Stimulated activated naive CD4-positive, alpha-beta T cell (primary cell): Measurements from ENCODE around the gene BPIFB1.

Source experiments
- DNase-seq, 6 experiments: peaks; one replicate each; lab custom pipeline; 2025; lab: John Stamatoyannopoulos, UW

The BPIFB1 gene

GRCh38 chr20:33328157-33329137, 45.4 kb downstream of the BPIFB1 start:
- DNase-seq, result no peak

GRCh38 chr20:33332905-33333456, 50.0 kb downstream of the BPIFB1 start:
- DNase-seq, result no peak

GRCh38 chr20:33333616-33334015, 50.6 kb downstream of the BPIFB1 start:
- DNase-seq, result no peak

- DNase-seq, result no peak
These were observed 51.1 kb downstream of the BPIFB1 start for GRCh38 chr20:33334111-33334510.

GRCh38 chr20:33336375-33336774, 53.4 kb downstream of the BPIFB1 start:
- DNase-seq, result no peak

- DNase-seq, result no peak
These were observed 54.1 kb downstream of the BPIFB1 start for GRCh38 chr20:33337119-33337518.

GRCh38 chr20:33337531-33338165, 54.6 kb downstream of the BPIFB1 start:
- DNase-seq, result no peak

- DNase-seq, result no peak
These were observed 55.6 kb downstream of the BPIFB1 start for GRCh38 chr20:33338467-33339258.

- DNase-seq, result no peak
These were observed 56.6 kb downstream of the BPIFB1 start for GRCh38 chr20:33339515-33340058.

GRCh38 chr20:33343521-33343920, 60.5 kb downstream of the BPIFB1 start:
- no peak for DNase-seq

GRCh38 chr20:33345342-33345741, 62.3 kb downstream of the BPIFB1 start:
- no peak for DNase-seq

- no peak for DNase-seq
These were observed 65.3 kb downstream of the BPIFB1 start for GRCh38 chr20:33348136-33348937.

- no peak for DNase-seq
These were observed 66.5 kb downstream of the BPIFB1 start for GRCh38 chr20:33349493-33349892.

GRCh38 chr20:33351696-33352095, 68.7 kb downstream of the BPIFB1 start:
- no peak for DNase-seq

- DNase-seq, result no peak
These were observed 69.4 kb downstream of the BPIFB1 start for GRCh38 chr20:33352258-33353012.

- no peak for DNase-seq
These were observed 70.0 kb downstream of the BPIFB1 start for GRCh38 chr20:33353013-33353402.
